Measurements from ENCODE around the gene CPLX1. TPM values are rescaled to one million over a fixed set of nuclear protein-coding genes. Genes with fewer than 3 reads are reported as not detected.

The CPLX1 gene
- total RNA-seq, 1 experiment from 2014 or later: 14.5 TPM

- TF ChIP-seq ZBTB33 (IDR thresholded peaks at IDR 0.05; ENCODE audit: extremely low read depth, insufficient replicate concordance, low read length) (no peak), POLR2A (IDR thresholded peaks at IDR 0.05; ENCODE audit: borderline replicate concordance, extremely low read depth, insufficient read depth, insufficient read length) (no peak)
Observed at GRCh38 chr4:772776-773175, 53.2 kb downstream of the CPLX1 start (continued).

- POLR2A ChIA-PET: no interaction called here
- BruUV-seq (replicated peaks): no TSS peak
- H3K27ac ChIP-seq (ENCODE audit: low read depth, low read length): no peak overlapping the region
Observed at GRCh38 chr4:772118-772517, 53.8 kb downstream of the CPLX1 start.

More at GRCh38 chr4:772118-772517, 53.8 kb downstream of the CPLX1 start:
- no peak overlapping the region for H3K4me3 ChIP-seq (replicated peaks in 1 of 2; ENCODE audit: low read depth in 1 of 2, low read length in 2 of 2)
- no peak overlapping the region for H2AFZ ChIP-seq (ENCODE audit: low read depth, low read length, poor library complexity, severe bottlenecking)
- H3K27me3 ChIP-seq (ENCODE audit: insufficient read depth, low read length): no peaks in the 10 kb centered on the region
- H3K36me3 ChIP-seq (ENCODE audit: control insufficient read depth in 1 of 2, insufficient read depth in 2 of 2, low read length in 2 of 2): peaks cover 22 to 32% of the 10 kb centered on the region in 2 experiments
- ATAC-seq: no peak
- DNase-seq (ENCODE audit: low read depth, low spot score): no peak
- no peak for TF ChIP-seq CEBPB (IDR thresholded peaks at IDR 0.05; ENCODE audit: low read depth)
- TF ChIP-seq SRF (IDR thresholded peaks at IDR 0.05; ENCODE audit: low read depth): no peak
- no peak for TF ChIP-seq ZBTB33 (IDR thresholded peaks at IDR 0.05; ENCODE audit: extremely low read depth, insufficient replicate concordance, low read length)
- no peak for TF ChIP-seq EGR1 (IDR thresholded peaks at IDR 0.05; ENCODE audit: low read depth)
- TF ChIP-seq REST (IDR thresholded peaks at IDR 0.05; ENCODE audit: low read depth): no peak
- H4K20me1 ChIP-seq (ENCODE audit: insufficient read depth): peaks cover 10% of the 10 kb centered on the region; the same call in 1 of the 2 replicates
- no peaks in the 10 kb centered on the region for H3K9me3 ChIP-seq (ENCODE audit: control insufficient read depth in 1 of 2, insufficient read depth in 1 of 2, low read depth in 1 of 2, low read length in 2 of 2)
- no peaks in the 10 kb centered on the region for H3K9me2 ChIP-seq (ENCODE audit: insufficient read depth)
- CTCF ChIA-PET: no interaction called here
- H3K4me2 ChIP-seq (ENCODE audit: low read length): no peak overlapping the region
- H3K79me2 ChIP-seq (ENCODE audit: insufficient read depth, low read length): peaks cover 74% of the 10 kb centered on the region
- RAD21 ChIA-PET (ENCODE audit: low non-redundant PET in 1 of 2, low total read pairs in 2 of 2, uncharacterized antibody in 2 of 2, unreplicated experiment in 2 of 2): no interaction called here
- intact Hi-C loops (cut with micrococcal nuclease): no loop called here
- H3K4me1 ChIP-seq (ENCODE audit: control insufficient read depth in 1 of 2, insufficient read depth in 2 of 2, low read length in 2 of 2): no peaks in the 10 kb centered on the region
- no peak overlapping the region for H3K9ac ChIP-seq (ENCODE audit: low read length)
